OCI-LY1 (cell line): ENCODE data around the gene PKDCC.

Experiments
- H2AFZ ChIP-seq: fragments of 200-600 bp; sonication (generic), shearing (Covaris generic); 2 replicates; pipeline ENCODE4 v1.6.0; 2014; ENCODE audit warnings: antibody characterized with exemption, mild to moderate bottlenecking, low read length
- H3F3A ChIP-seq: fragments of 200-600 bp; sonication (generic), shearing (Covaris generic); 2 replicates; pipeline ENCODE4 v1.6.0; 2014; ENCODE audit warnings: mild to moderate bottlenecking, antibody characterized with exemption, low read length, moderate library complexity; ENCODE audit not compliant: insufficient read depth
- H3K27ac ChIP-seq: fragments of 200-600 bp; sonication (generic); 2 replicates; pipeline ENCODE4 v1.5.1; 2014; ENCODE audit warnings: low read length, mixed run types, mild to moderate bottlenecking, low read depth; ENCODE audit not compliant: poor library complexity, severe bottlenecking
- H3K27me3 ChIP-seq: fragments of 200-600 bp; sonication (generic); 2 replicates; pipeline ENCODE4 v1.6.0; 2014; ENCODE audit warnings: antibody characterized with exemption, mild to moderate bottlenecking, low read length, moderate library complexity; ENCODE audit not compliant: insufficient read depth
- H3K36me3 ChIP-seq: fragments of 200-600 bp; sonication (generic); 2 replicates; pipeline ENCODE4 v1.6.1; 2014; ENCODE audit warnings: mild to moderate bottlenecking, antibody characterized with exemption, low read length, moderate library complexity, mixed read lengths; ENCODE audit not compliant: insufficient read depth
- H3K4me1 ChIP-seq: fragments of 200-600 bp; sonication (generic); 2 replicates; pipeline ENCODE4 v1.5.1; 2014; ENCODE audit warnings: mild to moderate bottlenecking, low read length, moderate library complexity; ENCODE audit not compliant: insufficient read depth, severe bottlenecking
- H3K4me2 ChIP-seq: fragments of 200-600 bp; sonication (generic), shearing (Covaris generic); 2 replicates; pipeline ENCODE4 v1.6.1; 2014; ENCODE audit warnings: low read length
- H3K4me3 ChIP-seq: fragments of 200-600 bp; sonication (generic); 2 replicates; pipeline ENCODE4 v1.5.1; 2014; ENCODE audit warnings: low read length, low read depth, mild to moderate bottlenecking, mixed read lengths; ENCODE audit not compliant: poor library complexity, severe bottlenecking
- H3K79me2 ChIP-seq: fragments of 200-600 bp; shearing (Covaris generic); 2 replicates; pipeline ENCODE4 v1.6.1; 2016; ENCODE audit warnings: mixed run types, low read length, mixed read lengths; ENCODE audit not compliant: insufficient read depth
- H3K9ac ChIP-seq: fragments of 200-600 bp; sonication (generic), shearing (Covaris generic); 2 replicates; pipeline ENCODE4 v1.6.1; 2014; ENCODE audit warnings: mild to moderate bottlenecking, low read length, mixed read lengths
- H3K9me2 ChIP-seq: fragments of 200-600 bp; sonication (generic), shearing (Covaris generic); 2 replicates; pipeline ENCODE4 v1.6.1; 2014; ENCODE audit warnings: low read depth, mild to moderate bottlenecking, low read length, mixed read lengths
- H3K9me3 ChIP-seq: fragments of 200-600 bp; shearing (Covaris generic); 2 replicates; pipeline ENCODE4 v1.6.1; 2014; ENCODE audit warnings: low read length, mixed read lengths
- H4K20me1 ChIP-seq: fragments of 200-600 bp; sonication (generic), shearing (Covaris generic); 2 replicates; pipeline ENCODE4 v1.6.0; 2016; ENCODE audit warnings: mild to moderate bottlenecking, low read length; ENCODE audit not compliant: insufficient read depth
- CTCF ChIP-seq: fragments of 200-600 bp; sonication (generic), shearing (Covaris generic); IDR thresholded peaks from 2 replicates; pipeline ENCODE4 v1.5.1; 2017; ENCODE audit warnings: mild to moderate bottlenecking, antibody characterized with exemption, low read length, moderate library complexity, mixed read lengths
- EZH2 ChIP-seq: fragments of 200-600 bp; sonication (generic), shearing (Covaris generic); IDR thresholded peaks from 2 replicates; pipeline ENCODE4 v1.8.0; 2017; ENCODE audit warnings: borderline replicate concordance, mixed run types, mild to moderate bottlenecking, antibody characterized with exemption, low read length, moderate library complexity, mixed read lengths

PKDCC gene

GRCh38 chr2:42012137-42012536, 35.7 kb upstream of the PKDCC start:
- H3K27me3 ChIP-seq = no peaks in the 10 kb centered on the region
- no peak overlapping the region for H2AFZ ChIP-seq
- H3K9ac ChIP-seq = no peak overlapping the region
- H3K9me3 ChIP-seq = no peaks in the 10 kb centered on the region
- H3K4me2 ChIP-seq = no peak overlapping the region
- H3K4me1 ChIP-seq = no peaks in the 10 kb centered on the region
- TF ChIP-seq EZH2 = no peak
- TF ChIP-seq CTCF = no peak
- no peaks in the 10 kb centered on the region for H3K36me3 ChIP-seq
- H3K79me2 ChIP-seq = no peaks in the 10 kb centered on the region
- no peak overlapping the region for H3K27ac ChIP-seq
- no peaks in the 10 kb centered on the region for H3F3A ChIP-seq
- no peaks in the 10 kb centered on the region for H4K20me1 ChIP-seq
- no peaks in the 10 kb centered on the region for H3K9me2 ChIP-seq
- no peak overlapping the region for H3K4me3 ChIP-seq

GRCh38 chr2:42012651-42013050, 35.2 kb upstream of the PKDCC start:
- Histone ChIP-seq H3K27ac (no peak overlapping the region), H2AFZ (no peak overlapping the region), H3K9ac (no peak overlapping the region)

GRCh38 chr2:42013409-42013808, 34.4 kb upstream of the PKDCC start:
- Histone ChIP-seq H4K20me1 (no peaks in the 10 kb centered on the region), H3K27me3 (no peaks in the 10 kb centered on the region), H3K4me2 (no peak overlapping the region), H3K79me2 (no peaks in the 10 kb centered on the region), H3K9ac (no peak overlapping the region), H3K4me3 (no peak overlapping the region), H2AFZ (no peak overlapping the region), H3K36me3 (no peaks in the 10 kb centered on the region), H3F3A (no peaks in the 10 kb centered on the region), H3K9me2 (no peaks in the 10 kb centered on the region), H3K4me1 (no peaks in the 10 kb centered on the region), H3K9me3 (no peaks in the 10 kb centered on the region), H3K27ac (no peak overlapping the region)
- TF ChIP-seq CTCF (no peak), EZH2 (no peak)

More at GRCh38 chr2:42012651-42013050, 35.2 kb upstream of the PKDCC start:
- Histone ChIP-seq H3F3A (no peaks in the 10 kb centered on the region), H3K9me2 (no peaks in the 10 kb centered on the region), H3K9me3 (no peaks in the 10 kb centered on the region), H3K27me3 (no peaks in the 10 kb centered on the region), H3K4me1 (no peaks in the 10 kb centered on the region), H4K20me1 (no peaks in the 10 kb centered on the region), H3K4me2 (no peak overlapping the region), H3K4me3 (no peak overlapping the region), H3K36me3 (no peaks in the 10 kb centered on the region), H3K79me2 (no peaks in the 10 kb centered on the region)
- no peak for TF ChIP-seq CTCF
